GM19238 (cell line): ENCODE data around the gene SLC35D1.
A peak's percentile ranks its signal among the peaks of the same experiment; 100 is the strongest.
"Not testable (repeated sequence)": the region's sequence is repeated elsewhere in the genome, so short reads cannot be mapped to it uniquely, and the experiment has no call there.

ENCODE experiments used
- DNase-seq: peaks from one replicate; pipeline ENCODE4 v3.0.0; 2011; ENCODE audit warnings: low spot score; ENCODE audit not compliant: insufficient read length

Gene SLC35D1

GRCh38 chr1:67053785-67054772 lies at the start of gene SLC35D1:
Gene SLC35D1 (minus strand): TSS chr1:67054148. CDS start chr1:67054013, 135 bp downstream.
- DNase-seq, result peak; percentile 84

GRCh38 chr1:67103548-67103947 lies 49.6 kb upstream of the SLC35D1 start:
- no peak for DNase-seq

- no peak for DNase-seq
Observed at GRCh38 chr1:67100833-67101232, 46.9 kb upstream of the SLC35D1 start.

- no peak for DNase-seq
Observed at GRCh38 chr1:67097305-67097704, 43.4 kb upstream of the SLC35D1 start.

DNA sequence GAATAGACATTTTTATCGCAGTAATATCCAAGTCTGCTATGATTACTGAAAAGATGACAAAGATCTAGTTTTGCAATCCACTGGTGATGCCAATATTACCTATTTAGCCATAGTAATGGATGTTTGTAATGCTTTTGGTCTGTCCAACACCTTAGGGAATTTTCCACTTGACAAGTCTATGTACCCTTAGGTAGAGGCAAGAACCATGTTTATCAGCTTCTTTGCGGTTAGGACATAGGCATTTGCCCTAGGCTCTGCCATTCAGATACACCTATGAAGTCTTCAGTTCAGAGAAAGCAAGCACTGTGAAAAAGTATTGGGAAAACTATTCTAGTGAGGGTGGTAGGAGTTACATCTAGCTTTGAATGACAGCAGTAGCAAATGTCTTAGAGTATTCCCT lies 40.2 kb upstream of the SLC35D1 start:
- DNase-seq, result no peak

- DNase-seq, result no peak
Observed at GRCh38 chr1:67089685-67090208, 35.8 kb upstream of the SLC35D1 start.

- no peak for DNase-seq
Observed at GRCh38 chr1:67088440-67088839, 34.5 kb upstream of the SLC35D1 start.

GRCh38 chr1:67085326-67085725 lies 31.4 kb upstream of the SLC35D1 start:
- DNase-seq, result no peak

- no peak for DNase-seq
Observed at GRCh38 chr1:67084765-67085318, 30.9 kb upstream of the SLC35D1 start.

DNA sequence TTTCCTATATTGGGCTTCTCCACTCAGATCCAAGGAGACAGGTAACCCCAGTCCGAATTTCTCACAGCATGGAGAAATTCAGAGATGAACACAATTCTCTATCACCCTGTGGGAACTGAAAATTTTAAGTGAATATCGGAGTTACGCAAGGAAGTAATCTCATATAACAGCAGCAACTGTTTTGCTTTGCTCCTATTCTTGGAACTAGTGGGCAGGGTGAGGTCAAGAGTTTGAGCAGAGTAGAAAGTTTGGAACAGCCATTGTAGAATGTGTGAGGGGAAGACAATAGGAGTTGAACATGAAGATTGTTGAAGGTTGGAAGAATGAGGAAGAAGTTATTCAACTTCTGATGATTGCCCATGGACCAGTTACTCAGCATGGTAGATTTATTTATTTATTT lies 24.3 kb upstream of the SLC35D1 start:
- no peak for DNase-seq

DNA sequence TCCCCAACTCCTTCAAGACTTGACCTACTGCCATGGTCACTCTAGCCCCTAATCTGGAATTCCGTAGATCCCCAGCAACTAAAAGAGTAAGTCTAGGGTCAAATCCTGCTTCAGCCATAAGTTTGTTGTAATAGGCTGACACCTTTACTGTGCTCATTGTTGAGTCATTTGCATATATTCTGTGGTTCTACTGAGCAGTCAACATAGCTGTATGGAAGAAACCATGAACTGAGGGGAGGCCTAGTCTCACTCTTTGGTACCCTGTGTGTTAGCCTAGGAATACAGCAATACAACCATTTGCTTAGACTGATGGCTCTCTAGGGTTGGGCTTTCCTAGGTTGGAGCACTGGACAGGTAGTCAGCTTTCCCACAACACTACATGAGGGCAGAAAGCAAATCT lies 23.6 kb upstream of the SLC35D1 start:
- DNase-seq, result no peak

DNA sequence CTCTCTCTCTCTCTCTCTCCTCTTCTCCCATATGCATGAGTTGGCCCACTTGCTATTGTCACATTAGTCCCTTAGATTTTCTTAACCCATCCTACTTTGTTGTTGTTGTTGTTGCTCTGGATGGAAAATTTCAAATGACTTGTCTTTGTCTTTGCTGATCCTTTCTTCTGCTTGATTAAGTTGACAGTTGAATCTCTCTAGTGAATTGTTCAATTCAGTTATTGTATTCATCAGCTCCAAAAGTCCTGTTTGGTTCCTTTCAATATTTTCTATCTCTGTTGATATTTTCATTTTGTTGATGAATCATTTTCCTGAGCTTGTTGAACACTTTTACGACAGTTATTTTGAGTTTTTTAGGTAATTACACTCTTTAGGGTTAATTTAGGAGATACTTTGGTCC lies 18.8 kb upstream of the SLC35D1 start:
- DNase-seq, result no peak

DNA sequence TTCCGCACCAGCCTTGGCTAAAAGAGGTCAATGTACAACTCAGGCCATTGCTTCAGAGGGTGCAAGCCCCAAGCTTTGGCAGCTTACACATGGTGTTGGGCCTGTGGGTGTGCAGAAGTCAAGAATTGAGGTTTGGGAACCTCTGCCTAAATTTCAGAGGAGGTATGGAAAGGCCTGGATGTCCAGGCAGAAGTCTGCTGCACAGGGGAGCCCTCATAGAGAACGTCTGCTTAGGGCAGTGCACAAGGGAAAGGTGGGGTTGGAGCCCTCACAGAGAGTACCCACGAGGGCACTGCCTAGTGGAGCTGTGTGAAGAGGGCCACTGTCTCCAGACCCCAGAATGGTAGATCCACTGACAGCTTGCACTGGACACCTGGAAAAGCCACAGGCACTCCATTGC lies 13.7 kb upstream of the SLC35D1 start:
- DNase-seq, result not testable (repeated sequence)

- no peak for DNase-seq
Observed at GRCh38 chr1:67062412-67062811, 8.5 kb upstream of the SLC35D1 start.

GRCh38 chr1:67061266-67061665 lies 7.3 kb upstream of the SLC35D1 start:
- no peak for DNase-seq

DNA sequence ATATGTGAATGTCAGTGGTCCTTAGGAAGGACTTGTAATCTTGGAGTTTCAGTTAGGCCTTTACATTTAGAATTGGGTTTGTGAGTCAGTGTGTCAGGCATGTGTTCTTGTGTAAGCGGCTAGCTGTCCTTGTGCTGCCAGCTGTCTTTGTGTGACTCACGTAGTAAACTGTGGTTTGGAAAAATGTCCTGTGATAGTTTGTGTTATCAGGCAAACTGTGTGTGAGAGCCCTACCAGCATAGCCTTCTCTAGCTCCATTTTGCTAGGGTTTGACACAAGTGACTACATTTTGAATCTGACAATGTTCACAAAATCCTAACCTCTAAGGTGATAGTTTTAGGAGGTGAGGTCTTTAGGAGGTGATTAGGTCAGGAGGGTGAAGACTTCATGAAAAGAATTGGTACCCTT lies 6.9 kb upstream of the SLC35D1 start:
- DNase-seq, result no peak

DNA sequence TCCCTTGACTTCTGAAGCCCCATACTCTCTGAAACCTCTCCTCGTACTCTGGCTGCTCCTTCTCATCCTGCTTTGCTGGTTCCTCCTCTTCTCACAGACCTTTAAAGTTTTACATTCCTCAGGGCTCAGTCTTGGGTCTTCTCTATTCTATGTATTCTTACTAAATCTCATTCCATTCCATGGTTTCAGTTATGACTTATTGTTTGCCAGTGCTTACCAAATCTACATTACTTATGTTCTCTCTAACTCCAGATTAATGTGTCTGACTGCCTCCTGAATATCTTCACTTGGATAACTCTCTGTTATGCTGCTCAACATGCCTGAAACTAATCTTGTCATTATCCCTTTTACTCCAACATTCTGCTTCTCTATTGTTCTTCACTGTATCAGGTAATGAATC lies 5.4 kb upstream of the SLC35D1 start:
- DNase-seq, result no peak

DNA sequence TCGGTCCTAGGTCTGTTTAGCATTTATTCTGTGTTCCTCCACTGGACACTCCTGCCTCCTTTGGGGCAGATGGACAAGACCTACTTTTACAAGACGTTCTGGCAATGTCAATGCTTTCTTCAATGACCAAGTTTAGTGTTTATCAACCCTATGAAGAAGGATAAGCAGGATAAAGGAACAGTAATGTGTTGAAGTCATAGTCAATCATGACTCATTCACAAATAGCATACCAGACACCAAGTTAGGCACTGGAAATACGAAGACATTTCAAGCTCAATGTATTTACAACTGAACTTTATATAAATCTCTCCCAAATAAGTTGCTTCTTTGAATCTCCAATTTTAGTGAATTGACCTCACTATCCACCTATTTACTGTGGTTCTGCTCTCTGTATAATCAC lies 4.8 kb upstream of the SLC35D1 start:
- no peak for DNase-seq

DNA sequence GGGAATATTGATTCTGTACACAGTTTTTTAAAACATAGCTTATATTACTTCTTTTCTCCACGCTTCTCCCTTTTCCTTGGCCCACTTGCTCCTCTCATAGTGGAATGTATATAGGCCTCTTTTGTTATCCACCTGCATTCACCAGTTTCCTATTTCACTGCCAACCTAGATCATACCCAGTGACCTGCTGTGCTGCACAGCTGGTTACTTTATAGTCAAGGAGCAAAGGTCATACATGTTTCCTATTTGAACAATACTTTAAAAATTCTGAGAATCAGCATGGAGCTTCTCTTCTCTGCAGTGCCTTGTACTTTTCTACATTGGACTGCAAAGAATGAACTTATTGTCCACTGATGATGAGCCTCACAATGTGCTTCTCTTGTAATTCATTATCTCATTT lies 4.3 kb upstream of the SLC35D1 start:
- no peak for DNase-seq

- DNase-seq, result peak; percentile 40
Observed at GRCh38 chr1:67053535-67053784, 488 bp downstream of the SLC35D1 start.

DNA sequence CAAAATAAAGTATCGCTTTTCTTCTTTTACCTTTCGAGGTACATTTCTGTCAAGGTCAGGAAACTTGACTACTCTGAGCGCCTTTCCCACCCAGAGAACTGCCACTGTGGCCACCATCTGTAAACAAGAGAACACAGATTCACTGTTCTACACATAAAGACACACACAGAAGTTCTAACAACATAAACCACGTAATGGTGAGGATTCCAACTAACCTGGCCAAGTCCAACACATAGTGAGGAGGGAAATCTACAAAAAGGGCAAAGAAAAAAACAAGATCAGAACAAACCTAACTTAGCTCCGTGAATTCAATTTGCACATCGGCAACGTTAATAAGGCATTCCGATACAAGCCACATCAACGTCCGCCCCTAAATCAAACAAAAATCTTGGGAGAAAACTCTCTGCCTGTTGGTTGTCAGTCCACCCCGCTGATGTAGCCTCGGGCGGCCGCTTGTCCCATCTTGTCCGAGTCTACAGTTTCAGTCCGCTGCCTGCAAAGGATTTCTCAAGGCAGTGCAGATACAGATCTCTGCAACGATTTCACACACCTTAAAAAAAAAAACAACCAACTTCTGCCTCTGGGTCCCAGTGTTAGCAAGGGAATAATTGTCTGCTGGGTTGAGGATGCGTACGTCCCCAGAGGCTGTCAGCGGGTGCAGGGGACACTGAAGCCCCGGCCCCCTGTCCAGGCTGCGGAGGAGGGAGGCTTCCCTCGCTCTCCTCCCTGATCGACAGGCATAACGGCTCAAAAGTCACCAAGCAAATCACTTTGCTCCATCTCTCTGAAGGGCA lies 1.0 kb downstream of the SLC35D1 start:
- peak; percentile 7 for DNase-seq

- DNase-seq, result no peak
Observed at GRCh38 chr1:67051196-67051595, 2.8 kb downstream of the SLC35D1 start.
